ENCODE measurements around the gene CDK11A. TPM values are rescaled to one million over a fixed set of nuclear protein-coding genes. Genes with fewer than 3 reads are reported as not detected.
A peak's percentile ranks its signal among the peaks of the same experiment; 100 is the strongest.

CDK11A gene
- 25.6 TPM for polyA plus RNA-seq (2013, experiment 1 of 2; ENCODE audit: insufficient read length)
- 22.2 TPM for polyA plus RNA-seq (2013, experiment 2 of 2; ENCODE audit: insufficient read length)

GRCh38 chr1:1724035-1724864 is at the start of gene CDK11A:
Gene CDK11A, minus strand, starts transcription at chr1:1724357. Its CDS starts 1,539 bp downstream, at chr1:1722818.
- DNase-seq: peak; percentile 100

GRCh38 chr1:1773874-1774273 is 49.7 kb upstream of the CDK11A start:
- DNase-seq: no peak

DNA sequence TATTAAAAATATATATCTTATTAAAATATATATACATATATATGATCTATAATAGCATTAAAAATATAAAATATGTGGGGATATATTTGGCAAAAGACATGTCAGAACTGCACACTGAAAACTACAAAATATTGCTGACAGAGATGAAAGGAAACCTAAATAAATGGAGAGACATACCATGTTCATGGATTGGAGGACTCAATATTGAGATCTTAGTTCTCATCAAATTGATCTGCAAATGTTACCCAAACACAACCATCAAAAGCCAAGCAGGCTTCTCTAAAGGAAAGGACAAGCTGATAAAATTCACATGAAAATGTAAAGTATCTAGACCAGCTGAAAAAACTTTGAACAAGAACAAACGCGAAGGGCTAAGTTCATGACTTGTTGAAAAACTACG is 46.9 kb upstream of the CDK11A start:
- no peak for DNase-seq

GRCh38 chr1:1770102-1770501 is 45.9 kb upstream of the CDK11A start:
- no peak for DNase-seq

DNA sequence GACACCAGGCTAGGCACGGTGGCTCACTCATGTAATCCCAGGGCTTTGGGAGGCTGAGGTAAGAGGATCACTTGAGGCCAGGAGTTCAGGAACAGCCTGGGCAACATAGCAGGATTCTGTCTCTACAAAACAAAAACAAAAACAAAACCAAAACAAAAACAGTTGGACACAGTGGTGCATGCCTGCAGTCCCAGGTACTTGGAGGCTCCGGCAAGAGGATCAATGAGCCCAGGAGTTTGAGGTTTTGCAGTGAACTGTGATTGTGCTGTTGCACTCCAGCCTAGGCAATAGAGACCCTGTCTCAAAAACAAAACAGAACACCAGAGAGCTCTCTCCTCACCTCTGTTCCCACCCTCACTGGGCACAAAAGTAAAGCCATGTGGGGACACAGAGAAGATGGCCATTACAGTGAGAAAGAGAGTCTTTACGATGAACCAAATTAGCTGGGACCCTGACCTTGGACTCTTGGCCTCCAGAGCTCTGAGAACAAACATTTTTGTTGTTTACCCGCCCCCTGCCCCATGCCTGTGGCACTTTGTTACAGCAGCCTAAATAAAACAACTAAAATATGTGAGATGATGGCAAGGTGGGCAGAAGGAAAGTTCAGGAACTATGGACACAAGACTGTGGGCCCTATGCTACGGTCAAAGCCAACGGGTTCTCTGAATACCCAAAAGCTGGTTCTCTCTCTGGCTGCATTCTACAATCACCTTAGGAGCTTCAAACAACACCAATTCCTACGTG is 44.3 kb upstream of the CDK11A start:
- no peak for DNase-seq

- no peak for DNase-seq
These were observed 40.8 kb upstream of the CDK11A start for GRCh38 chr1:1764876-1765470.

DNA sequence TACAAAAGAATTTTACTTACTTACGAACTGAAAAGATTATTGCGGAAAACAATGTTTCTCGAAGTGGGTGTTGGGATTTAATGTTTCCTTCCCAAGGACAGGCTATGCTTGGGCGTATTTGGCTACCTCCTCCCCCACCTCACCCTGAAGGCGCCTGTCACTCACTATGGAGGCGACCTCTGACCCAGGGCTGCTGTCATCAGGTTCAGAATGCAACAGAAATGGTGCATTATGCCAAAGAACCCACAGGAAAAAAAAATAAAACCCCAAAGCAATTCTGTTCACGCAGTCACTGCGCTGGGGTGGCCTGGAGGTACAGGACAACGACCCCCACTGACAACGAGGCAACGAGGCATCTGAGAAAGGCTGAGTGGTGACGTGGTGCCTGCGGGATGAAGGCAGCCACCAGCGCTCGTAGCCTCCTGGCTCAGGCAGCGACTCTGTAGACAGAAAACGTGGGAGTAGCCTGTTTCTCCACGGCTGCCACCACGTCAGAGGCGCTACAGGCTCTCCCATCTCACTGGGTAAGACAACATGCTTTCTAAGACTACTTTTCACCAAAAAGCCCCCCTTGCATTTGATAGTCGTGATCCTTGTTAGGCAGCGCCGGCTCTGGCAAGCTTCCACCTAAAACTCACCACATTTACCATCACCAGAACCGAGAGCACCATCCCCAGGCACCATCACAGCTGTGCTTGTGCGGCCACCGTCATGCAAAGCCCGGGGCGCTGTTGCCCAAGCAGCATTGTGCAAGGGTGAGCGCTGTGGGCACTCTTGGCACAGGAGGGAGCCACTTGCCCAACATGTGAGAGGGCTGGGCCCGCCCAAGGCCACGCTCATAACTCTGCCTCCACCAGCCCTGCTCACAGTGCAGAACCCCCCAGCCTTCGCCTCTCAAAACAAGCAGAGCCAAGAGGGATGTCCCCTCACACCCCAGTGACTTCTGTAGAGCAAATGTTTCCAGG is 39.8 kb upstream of the CDK11A start:
- DNase-seq: no peak

GRCh38 chr1:1761504-1762376 is 37.6 kb upstream of the CDK11A start:
- no peak for DNase-seq

- no peak for DNase-seq
These were observed 36.6 kb upstream of the CDK11A start for GRCh38 chr1:1760715-1761114.

- no peak for DNase-seq
These were observed 36.1 kb upstream of the CDK11A start for GRCh38 chr1:1760345-1760650.

- no peak for DNase-seq
These were observed 35.5 kb upstream of the CDK11A start for GRCh38 chr1:1759456-1760344.

GRCh38 chr1:1758692-1759455 is 34.7 kb upstream of the CDK11A start:
- DNase-seq: no peak

GRCh38 chr1:1758059-1758621 is 34.0 kb upstream of the CDK11A start:
- no peak for DNase-seq

GRCh38 chr1:1757422-1758058 is 33.4 kb upstream of the CDK11A start:
- DNase-seq: no peak

DNA sequence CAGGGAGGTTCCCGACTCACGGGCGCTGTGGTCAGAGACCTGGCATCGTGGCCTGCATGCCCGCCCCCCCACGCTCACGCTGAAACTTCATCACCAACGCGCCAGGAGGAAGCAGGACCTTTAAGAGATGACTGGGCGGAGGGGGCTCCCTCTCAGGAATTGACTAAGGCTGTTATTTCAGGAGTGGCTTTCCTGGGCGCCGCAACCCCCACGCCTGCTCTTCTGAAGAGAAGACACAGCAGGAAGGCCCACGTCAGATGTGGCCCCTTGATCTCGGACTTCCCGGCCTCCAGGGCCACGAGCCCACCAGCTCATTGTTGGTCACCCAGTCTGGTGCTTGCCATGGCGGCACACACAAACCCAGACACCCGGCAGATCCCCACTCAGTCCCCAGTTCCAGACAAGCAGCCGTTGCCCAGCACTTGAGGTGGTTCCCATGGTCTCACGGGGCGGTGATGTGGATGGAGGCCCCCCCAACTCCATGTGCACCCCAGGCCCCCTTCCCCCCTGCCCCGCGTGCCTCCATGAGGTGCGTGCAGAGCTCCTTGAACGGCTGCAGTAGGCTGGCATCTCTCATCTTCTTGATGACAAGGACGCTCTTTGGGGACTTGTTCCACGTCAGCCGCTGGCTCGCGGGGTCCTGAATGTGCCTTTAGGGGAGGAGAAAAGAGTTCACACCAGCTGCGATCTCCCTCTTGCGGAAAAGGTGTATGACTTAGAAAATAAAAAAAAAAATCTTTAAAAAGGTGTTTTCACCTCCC is 32.7 kb upstream of the CDK11A start:
- no peak for DNase-seq

DNA sequence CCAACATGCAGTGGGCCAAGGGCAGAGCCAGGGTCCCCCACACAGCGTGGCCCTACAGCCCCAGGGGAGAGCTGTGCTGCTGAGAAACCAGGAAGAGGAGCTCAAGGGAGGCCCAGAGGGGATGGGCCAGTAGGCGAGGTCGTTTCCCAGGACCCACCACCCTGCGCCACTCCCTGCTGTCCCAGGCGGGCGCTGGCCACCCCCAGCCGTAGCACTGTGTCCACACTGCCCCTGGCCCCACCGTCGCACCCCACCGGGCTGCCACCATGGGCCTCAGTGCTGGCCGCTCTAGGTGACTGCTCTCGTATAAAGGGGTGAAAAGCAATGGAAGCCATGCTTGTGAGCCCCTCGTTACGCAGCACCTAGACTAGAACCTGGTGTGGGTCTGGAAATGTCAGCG is 31.7 kb upstream of the CDK11A start:
- no peak for DNase-seq

- no peak for DNase-seq
These were observed 31.3 kb upstream of the CDK11A start for GRCh38 chr1:1755426-1755825.

Data from fibroblast of skin of scalp (primary cell).